Measurements from ENCODE around the gene DNAAF3.
"Not testable (repeated sequence)": the region's sequence is repeated elsewhere in the genome, so short reads cannot be mapped to it uniquely, and the experiment has no call there.

The DNAAF3 gene

DNA sequence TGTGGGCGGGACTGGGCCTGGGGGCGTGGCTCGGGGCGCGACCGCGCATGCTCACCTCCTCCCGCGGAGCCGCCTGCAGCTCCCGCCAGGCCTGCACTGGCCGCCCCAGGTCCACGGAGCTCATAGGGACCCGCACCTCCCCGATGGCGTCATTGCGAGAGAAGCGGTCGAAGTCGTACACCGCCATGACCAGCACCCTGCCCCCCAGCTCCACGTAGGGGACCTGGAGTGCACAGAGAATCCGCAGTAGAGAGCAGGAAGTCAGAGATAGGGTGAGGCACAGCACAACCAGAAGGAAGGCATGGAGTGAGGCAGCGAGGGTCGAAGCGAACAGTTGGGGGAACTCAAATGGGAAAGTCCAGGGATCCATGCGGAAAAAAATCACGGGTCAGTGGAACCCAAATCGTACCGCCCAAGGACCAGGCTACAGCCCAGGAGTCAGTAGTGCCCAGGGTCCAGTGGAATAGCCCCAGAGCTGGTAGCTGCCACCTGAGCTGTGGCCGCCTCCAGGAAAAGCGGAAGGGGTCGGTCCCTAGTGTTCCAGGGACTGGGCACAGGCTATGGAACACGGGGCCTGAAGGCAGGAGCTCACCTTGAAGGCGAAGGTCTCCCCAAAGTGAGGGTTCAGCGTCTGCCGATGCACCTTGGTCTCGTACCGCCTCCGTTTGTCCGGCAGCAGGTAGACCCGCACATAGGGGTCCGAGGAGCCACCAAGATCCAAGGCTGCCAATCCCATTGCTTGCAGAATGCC is 8.9 kb upstream of the DNAAF3 start:
- DNase-seq, result no peak

DNA sequence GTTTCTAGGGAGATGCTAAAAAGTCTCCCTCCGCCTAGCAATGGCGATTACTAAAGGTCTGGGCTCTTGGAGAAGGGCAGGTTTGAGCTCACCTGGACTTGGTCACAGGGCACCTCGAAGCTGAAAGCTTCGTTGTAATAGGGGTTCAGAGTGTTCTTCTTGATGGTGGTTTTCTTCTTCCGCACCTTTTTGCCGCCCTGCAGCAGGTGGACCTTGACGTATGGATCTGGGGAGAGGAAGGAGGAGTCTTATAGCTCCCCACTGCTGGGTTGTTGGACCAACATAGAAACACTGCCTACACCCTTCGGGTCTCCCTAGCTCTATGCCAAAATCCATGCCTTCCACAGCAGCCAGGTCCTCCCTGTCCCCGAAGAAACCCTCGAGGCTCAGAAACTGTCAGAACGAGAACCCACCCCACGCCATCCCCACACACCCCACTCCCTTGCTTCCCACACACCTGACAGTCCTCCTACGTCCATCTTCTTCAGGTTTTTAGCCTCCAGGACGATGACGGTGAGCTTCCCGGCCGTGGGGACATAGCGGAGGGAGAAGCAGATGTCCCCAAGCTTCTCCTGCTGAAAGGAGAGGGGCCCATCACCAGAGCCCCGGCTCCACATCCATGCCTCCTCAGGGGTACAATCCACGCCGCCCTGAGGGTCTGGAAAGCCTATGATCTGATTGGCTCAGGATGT is 8.2 kb upstream of the DNAAF3 start:
- DNase-seq, result no peak

- no peak for DNase-seq
Measured at GRCh38 chr19:55173714-55174409, 7.4 kb upstream of the DNAAF3 start.

GRCh38 chr19:55173186-55173713 is 6.8 kb upstream of the DNAAF3 start:
- DNase-seq, result no peak

DNA sequence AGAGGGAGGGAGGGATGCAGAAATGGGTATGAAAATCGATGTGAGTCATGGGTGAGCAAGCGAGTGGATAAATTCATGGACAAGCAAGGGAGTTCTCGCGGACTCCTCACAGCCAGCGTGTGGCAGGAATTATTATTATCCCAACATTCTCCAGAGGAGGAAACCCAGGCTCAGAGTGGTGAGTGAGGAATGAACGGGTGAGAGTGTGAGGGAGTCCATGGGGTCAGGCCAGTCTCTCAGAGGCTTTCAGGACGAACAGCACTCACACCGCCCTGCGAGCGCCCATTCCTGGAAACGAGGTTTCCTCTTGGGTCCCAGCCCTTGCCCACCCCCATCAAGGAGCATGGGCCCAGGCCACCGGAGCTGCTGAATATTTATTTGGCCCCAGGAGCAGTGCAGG is 6.3 kb upstream of the DNAAF3 start:
- no peak for DNase-seq

GRCh38 chr19:55172318-55172717 is 5.9 kb upstream of the DNAAF3 start:
- DNase-seq, result not testable (repeated sequence)

DNA sequence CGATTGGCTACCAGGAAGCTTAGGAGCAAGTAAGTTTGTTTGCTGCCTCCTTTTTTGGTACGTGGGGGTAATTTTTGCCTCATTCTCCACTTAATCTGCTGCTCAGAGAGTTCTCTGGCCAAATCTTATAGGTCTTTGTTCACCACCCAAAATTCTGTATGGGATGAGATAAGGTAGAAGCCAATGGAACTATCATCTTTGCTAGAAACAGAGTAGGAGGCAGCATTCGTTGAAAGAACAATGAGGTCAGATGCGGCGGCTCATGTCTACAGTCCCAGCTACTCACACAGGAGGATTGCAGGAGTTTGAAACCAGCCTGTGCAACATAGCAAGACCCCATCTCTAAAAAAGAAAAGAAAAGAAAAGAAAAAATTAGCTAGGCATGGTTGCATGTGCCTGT is 5.0 kb upstream of the DNAAF3 start:
- DNase-seq, result no peak

DNA sequence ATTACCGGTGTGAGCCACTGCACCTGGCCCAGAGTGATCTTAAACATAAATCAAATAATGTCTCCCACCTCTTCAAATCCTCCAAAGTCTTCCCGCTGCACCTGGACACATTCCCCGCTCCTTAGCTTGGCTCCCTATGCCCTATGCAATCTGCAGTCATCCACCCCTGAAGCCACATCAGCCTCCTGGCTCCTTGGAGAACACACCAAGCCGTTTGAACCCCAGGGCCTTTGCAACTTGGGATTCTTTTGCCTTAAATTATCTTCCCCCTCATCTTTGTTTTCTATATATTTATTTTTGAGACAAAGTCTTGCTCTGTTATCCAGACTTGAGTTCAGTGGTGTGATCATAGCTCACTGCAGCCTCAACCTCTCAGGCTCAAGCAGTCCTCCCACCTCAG is 2.7 kb upstream of the DNAAF3 start:
- DNase-seq, result no peak

DNA sequence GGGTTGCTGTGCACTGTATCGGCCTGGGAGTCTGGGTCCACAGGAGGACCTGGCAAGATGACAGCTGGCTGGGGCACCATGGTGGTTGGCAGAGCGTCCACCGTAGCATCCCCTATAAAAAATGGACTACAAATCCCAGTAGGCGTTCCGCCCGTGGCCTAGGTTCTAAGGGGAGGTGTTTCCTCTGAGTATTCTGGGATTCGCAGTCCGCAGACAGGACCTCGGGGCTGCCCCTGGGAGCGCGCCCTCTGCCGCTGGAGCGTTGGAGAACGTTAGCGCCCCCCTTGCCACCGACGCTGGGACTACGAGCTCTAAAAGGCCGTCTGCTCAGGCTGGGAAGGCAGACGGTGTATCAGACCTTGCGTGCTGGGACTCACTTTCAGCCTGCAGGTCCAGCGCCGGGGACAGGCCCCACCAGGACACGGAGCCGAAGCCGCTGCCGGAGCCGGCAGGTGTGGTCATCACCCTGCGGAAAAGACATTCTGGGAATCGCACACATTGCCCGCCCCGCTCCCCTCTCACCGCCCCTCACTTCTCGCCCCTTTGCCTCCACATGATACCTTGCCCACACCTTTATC is 372 bp downstream of the DNAAF3 start:
- no peak for DNase-seq

GRCh38 chr19:55161571-55162322 is 4.7 kb downstream of the DNAAF3 start:
- no peak for DNase-seq

DNA sequence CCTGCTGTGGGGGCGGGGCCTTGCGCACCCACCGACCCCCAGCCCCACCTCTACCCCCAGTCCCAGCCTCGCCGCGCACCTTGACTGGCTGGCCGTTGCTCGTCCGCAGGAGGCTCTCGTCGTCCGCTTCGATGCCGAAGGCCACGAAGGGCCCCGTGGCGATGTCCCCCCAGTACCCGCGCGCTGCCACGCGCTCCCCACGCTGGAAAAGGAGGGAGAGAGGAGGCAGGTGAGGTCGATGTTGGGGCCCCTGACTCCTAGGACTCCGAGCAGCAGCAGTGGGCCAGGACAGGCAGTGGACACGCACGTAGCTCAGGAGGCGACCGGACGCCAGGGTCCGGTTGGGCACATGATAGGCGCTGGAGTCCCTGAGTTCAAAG is 5.4 kb downstream of the DNAAF3 start:
- DNase-seq, result no peak

DNA sequence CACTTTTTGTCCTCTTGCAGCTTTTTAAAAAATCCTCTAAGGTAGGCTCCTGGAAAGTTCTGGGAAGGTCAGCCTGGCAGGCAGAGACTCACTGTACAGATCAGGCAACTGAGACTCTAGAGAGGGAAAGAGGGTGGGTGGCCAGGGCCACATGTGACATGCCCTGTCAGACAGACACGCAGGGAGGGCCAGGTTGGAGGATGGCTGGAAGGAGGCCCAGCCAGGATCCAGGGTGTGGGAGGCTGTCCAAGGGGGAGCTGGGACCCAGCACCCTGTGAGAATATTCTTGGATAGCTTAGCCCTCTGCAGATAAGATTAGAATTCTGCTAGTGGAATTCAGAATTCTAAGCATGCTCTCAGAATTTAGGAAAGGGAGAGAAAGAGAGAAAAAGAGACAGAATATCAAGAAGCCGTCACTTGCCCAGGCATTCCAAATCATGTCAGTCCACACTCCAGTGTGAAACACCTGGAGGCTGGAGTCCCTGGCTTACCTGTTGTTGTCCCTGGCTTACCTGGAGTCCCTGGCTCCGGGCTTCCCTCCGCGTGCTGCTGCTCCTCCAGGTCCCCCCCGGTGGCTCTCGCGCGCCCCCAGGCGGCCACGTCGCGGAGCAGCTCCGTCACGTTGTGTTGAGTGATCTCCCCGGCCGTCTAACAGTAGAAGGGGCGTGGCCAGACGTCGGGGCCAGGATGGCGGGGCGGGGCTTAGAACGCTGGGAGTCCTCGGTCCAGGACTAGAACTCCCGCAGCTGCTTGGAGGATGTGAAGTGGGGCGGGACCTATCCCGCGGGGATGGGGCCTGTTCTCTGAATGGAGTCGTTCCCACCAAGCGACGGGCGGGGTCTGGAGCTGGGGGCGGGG is 6.1 kb downstream of the DNAAF3 start:
- peak; percentile 56 to 71 (median 68) for DNase-seq

DNA sequence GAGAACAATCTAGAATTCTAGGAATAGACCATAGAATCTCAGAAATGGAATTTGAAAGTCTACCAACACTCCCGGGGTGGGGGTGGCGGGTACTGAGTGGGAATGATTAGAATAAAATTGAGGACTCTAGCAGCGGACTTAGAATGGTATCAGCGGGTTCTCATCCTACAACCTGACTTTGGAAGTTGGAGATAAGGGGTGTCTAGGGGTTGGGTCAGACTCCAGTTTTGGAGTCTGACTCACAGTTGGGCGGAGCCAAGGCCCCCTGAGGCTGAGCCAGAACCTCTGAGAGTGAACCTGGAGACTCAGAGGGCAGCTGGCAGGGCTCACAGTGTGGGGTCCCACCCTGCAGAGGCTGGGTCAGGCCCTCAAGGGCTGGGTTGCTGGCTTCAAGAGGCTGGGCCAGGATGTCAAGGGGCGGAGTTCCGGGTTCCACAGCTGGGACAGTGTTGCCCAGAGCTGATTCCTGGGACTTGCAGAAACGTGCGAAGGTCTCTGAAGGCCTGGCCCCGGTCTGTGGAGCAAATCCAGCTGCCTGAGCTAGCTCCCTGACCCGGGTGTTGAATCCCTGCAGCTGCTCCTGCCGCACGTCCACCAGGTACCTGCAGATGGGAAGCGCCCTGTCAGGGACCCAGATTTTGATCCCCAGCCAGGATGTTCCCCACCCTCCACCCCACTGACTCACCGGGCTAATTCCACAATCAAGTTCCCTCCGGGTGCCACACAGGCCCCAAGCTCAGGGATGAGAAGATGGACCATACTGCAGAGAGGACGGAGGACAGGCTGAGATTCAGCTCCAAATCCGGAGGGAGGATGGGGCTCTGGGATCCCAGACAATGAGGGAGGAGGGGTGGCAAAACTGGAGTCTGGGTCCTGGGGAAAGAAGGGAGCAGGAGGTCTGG is 7.3 kb downstream of the DNAAF3 start:
- no peak for DNase-seq

DNA sequence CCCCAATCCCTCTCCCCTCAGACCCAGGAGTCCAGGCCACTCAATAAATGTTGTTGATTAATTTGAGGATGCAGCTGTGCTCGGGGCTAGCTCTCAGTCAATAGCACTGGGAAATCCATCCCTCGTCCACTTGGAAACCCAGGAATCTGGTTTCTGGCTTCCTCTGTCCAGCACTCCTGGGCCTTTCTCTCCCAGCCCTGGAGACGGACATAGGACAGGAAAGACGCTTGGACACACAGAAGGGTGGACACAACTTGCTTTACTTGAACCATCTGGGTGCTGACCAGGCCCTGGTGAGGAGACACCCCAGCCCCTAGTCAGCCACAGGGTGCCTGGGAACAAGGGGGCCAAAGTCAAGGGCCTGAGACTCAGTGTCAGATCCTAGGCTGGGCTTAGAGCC is 8.0 kb downstream of the DNAAF3 start:
- no peak for DNase-seq

DNA sequence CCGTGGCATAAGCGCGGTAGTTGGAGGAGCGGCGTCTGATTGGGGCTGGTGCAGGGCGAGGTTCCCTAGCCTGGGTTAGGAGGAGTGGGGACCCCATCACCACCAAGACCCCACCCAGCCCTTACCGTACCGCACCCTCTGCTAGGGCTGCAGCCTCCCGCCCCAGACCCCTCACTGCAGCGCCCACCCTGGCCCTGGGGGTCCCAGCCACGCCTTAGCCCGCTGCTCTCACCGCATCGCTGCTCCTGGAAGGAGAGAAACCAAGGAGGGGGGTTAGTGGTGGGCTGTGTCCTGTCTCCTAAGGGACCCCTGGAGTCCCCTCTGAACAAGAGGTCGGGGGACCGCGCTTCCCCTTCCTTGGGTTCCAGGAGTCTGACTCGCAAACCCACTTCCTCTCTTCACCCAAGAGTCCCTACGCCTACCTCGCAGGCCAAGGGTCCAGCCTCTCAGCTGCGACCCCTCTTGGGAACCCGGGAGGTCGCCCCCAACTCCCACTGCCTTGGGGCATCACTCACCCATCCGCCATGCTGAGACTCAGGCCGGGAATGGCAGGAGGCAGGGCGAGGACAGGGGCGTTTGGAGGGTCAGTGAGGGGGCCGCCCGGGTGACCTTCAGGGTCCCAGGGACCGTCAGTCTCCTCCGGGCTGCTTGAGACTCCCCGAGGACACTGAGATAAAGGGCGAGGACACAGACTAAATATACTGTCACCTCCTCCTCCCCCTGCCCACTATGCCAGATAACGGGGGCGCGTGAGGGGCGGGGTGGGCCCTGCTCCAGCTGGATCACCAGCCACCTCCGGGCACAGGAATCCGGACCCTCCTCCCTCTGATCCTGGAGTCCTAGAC is 9.1 kb downstream of the DNAAF3 start, which contains the start of gene TNNI3:
TSS of gene TNNI3 (minus strand) at position 669 of the 845 bp plus-strand sequence. CDS start at position 526, 143 bp downstream.
- DNase-seq, result no peak

- DNase-seq, result peak in 2 of 4 experiments; percentile 15 to 24
Measured at GRCh38 chr19:55156202-55157063, 10.0 kb downstream of the DNAAF3 start.

GRCh38 chr19:55155784-55156183 is 10.6 kb downstream of the DNAAF3 start:
- not testable (repeated sequence) for DNase-seq

- no peak for DNase-seq
Measured at GRCh38 chr19:55153652-55154264, 12.7 kb downstream of the DNAAF3 start.

All from activated CD4-positive, CD25-positive, alpha-beta regulatory T cell (primary cell).